SK-N-SH (cell line): ENCODE data around the gene KCTD11.
"Not testable (repeated sequence)": the region's sequence is repeated elsewhere in the genome, so short reads cannot be mapped to it uniquely, and the experiment has no call there.

Source experiments
- PBX3 ChIP-seq: IDR thresholded peaks from 2 replicates; pipeline ENCODE4; 2012
- POLR2AphosphoS5 ChIP-seq: IDR thresholded peaks from 2 replicates; pipeline ENCODE4 v1.6.1; 2012; ENCODE audit warnings: low read depth, low read length
- RCOR1 ChIP-seq: fragments of 150-350 bp; IDR thresholded peaks from 2 replicates; pipeline ENCODE4 v1.6.1; 2017; ENCODE audit warnings: antibody characterized with exemption, low read length

- not testable (repeated sequence) for TF ChIP-seq POLR2AphosphoS5, PBX3, RCOR1
These were observed 14.0 kb downstream of the KCTD11 start for GRCh38 chr17:7365963-7366362.
